HG02840 (cell line): ENCODE measurements around the gene CHST12.
"Not testable (repeated sequence)": the region's sequence is repeated elsewhere in the genome, so short reads cannot be mapped to it uniquely, and the experiment has no call there.

ENCODE experiments used
- ATAC-seq: cut with Tn5 transposase; IDR thresholded peaks from one replicate; pipeline ENCODE4 v1.9.1; 2021; ENCODE audit warnings: mild to moderate bottlenecking, moderate library complexity, moderate number of reproducible peaks; ENCODE audit not compliant: unreplicated experiment, low FRiP score

Gene CHST12

DNA sequence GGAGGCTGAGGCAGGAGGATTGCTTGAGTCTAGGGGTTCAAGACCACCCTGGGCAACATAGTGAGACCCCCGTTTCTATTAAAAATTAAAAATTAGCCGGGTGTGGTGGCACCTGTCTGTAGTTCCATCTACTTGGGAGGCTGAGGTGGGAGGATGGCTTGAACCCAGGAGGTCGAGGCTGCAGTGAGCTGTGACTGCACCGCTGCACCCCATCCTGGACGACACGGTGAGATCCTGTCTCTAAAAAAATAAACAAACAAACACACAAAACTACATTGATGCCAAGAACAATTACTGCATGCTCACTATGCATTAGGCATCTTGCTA, 761 bp upstream of the CHST12 start:
- ATAC-seq, result no peak

DNA sequence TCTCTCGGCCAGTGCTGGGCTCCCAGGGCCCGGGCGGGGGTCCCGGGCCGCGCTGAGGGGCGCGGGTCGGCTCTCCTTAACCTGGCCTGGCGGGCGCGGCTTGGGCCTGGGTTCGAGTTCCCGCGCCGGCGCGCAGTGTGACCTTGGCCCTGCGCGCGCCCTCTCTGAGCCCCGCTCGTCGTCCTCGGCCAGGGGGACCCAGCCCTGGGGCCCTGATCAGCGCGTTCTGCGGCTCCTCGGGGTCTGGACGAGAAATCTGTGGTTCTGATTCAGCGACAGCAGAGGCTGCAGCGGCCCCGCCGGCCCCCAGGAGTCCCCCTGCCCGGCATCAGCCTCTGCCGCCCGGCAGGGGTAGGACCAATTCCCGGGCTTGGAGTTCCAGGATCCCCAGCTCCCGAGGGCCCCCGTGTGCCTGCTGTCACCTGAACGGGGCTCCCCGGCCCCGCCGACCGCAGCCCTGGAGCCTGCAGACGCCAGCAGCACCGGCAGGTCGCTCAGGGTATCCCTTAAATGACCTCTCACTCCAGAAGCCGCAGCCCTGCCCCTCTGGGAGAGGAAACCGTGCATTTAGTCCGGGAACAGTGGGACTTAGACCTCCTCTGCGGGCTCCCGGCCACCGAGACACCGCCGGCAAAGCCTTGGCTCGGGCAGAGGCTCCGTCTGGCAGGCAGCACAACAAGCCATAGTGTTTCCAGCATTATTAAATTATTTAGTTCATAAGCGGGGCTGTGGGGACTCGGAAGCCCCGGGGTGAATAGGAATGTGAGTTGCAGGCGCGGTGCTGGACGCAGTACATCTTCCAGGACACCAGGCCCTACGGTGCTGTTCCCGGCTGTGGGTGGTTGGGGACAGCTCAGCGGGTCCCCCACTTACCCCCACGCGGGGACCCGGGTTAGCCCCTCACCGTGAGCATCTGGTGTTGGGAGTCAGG, 572 bp downstream of the CHST12 start:
- peak; percentile 5 for ATAC-seq

GRCh38 chr7:2404714-2405119, 1.3 kb downstream of the CHST12 start:
- no peak for ATAC-seq

GRCh38 chr7:2405201-2405600, 1.8 kb downstream of the CHST12 start:
- no peak for ATAC-seq

- peak; percentile 36 for ATAC-seq
These were observed 2.4 kb downstream of the CHST12 start for GRCh38 chr7:2405601-2406345.

GRCh38 chr7:2409745-2410414, 6.5 kb downstream of the CHST12 start:
- no peak for ATAC-seq

DNA sequence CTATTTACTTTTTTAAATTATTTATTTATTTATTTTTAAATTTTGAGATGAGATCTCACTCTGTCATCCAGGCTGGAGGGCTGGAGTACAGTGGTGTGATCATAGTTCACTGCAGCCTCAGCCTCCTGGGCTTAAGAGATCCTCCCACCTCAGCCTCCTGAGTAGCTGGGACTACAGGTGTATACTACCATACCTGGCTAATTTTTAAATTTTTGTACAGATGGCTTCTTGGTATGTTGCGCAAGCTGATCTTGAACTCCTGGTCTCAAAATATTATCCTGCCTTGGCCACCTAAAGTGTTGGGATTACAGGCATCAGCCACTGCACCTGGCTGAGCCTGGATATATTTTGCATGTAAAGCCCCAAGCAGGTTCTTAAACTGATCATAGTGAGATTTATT, 7.6 kb downstream of the CHST12 start:
- no peak for ATAC-seq

DNA sequence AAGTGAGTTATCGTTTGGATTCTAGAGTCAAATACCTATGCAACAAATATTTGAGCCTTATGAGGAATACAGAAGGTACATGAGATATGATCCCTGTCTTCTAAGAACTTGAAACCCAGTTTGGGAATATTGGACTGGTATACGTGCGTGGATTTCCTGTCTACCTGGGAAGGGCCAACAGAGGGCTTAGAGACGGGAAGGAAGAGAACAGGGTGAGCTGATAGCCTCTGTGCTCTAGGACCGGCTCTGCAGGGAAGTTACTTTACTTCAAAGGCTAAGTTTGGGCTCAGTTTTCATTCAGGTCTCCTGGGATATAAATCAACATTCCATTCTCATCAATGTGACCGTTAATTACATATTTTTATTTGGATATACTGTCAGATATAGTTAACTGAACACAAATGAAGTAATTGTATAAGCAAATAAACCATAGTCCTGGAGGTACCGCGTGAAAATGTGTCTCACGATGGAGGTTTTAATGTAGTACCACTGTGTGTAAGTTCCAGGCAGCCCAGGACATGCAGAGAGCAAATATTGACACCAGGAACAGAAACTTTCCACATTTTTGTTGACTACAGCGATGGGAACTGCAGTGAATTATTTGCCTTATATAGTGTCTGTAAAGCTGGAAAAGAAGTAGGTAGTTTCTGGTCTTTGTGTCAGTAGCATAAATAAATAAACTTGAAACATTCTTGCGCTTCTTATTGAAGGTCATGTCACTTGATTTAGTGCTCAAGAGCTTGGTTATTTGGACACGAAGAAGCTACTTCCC, 8.6 kb downstream of the CHST12 start:
- ATAC-seq, result no peak

DNA sequence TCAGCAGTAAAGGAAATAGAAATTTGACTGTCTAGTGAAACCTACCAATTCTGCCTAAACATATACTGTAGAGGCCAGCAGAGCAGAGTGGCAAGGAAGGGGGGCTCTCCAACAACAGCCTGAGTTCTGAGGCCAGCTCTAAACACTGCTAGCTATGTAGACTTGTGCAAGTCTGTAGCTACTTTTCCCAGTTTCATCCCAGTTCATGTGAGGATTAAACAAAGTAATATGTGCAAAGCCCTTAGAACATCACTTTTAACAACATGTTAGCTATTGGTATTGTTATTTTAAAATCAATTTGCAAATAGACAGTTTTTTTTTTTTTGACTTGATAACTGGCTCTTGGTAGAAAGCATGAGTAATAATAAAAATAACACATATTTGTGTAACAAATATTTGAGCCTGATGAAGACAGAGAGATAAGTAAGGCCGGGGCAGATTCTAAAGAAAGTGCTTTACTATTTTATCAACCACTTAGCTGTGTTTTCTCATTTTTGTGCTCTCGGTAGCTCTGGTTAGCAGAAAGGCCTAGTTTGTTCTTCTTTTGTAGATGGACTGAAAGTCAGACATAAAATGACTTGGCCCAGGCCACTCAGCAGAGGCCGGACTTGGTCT, 9.3 kb downstream of the CHST12 start:
- ATAC-seq, result no peak

- no peak for ATAC-seq
These were observed 12.7 kb downstream of the CHST12 start for GRCh38 chr7:2416063-2416462.

DNA sequence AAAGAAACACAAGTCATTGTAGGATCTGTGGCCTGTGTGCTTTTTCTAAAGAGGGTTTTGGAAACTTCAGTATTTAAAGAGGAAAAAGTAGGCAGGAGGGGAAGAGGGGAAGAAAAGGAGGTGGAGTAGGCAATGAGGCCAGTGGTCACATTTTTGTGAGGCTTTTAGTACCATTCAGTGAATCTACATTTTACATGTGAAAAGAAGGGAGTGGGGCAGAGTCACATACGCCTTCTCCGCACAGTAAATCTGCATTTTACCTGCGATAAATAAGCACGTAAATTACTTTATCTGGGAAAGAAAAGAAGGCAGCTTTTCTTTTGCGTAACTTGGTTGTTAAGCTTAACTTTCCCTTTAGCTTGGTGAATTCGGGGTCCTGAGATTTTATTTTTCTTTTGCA, 13.2 kb downstream of the CHST12 start:
- ATAC-seq, result no peak

GRCh38 chr7:2417178-2417577, 13.8 kb downstream of the CHST12 start:
- not testable (repeated sequence) for ATAC-seq

- ATAC-seq, result no peak
These were observed 14.6 kb downstream of the CHST12 start for GRCh38 chr7:2417981-2418481.

DNA sequence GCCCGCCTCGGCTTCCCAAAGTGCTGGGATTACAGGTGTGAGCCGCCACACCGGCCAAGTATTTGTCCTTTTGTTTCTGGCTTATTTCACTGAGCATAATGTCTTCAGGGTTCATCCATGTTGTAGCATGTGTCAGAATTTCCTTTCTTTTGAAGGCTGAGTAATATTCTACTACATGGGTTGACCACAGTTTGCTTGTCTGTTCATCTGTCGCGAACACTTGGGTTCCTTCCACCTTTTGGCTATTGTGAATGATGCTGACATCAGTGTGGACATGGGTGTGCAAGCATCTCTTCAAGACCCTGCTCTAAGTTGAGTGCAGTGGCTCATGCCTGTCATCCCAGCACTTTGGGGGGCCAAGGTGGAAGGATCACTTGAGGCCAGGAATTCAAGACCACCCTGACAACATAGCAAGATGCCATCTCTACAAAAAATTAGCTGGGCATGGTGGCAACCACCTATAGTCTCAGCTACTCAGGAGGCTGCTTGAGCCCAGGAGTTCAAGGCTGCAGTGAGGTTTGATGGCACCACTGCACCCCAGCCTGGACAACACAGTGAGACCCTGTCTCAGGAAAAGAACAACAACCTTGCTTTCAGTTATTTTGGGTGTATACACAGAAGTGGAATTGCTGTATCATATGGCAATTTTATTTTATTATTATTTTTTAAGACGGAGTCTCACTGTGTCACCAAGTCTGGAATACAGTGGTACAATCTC, 17.0 kb downstream of the CHST12 start:
- no peak for ATAC-seq

DNA sequence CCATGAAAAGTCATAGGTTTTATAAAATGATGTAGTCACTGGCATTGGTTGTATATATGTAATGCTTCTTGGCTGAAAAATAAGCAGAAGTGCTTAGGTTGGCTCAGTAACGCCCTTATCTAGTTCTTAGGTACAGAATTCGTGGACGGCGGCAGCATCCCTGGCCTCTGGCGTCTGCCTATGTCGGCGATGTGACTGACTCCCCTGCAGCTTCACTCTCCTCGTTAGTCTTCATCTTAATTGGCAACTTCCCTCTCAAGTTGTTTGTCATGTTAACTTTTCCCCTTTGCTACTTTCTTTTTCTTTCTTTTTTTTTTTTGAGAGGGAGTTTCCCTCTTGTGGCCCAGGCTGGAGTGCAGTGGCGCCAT, 18.5 kb downstream of the CHST12 start:
- ATAC-seq, result no peak

DNA sequence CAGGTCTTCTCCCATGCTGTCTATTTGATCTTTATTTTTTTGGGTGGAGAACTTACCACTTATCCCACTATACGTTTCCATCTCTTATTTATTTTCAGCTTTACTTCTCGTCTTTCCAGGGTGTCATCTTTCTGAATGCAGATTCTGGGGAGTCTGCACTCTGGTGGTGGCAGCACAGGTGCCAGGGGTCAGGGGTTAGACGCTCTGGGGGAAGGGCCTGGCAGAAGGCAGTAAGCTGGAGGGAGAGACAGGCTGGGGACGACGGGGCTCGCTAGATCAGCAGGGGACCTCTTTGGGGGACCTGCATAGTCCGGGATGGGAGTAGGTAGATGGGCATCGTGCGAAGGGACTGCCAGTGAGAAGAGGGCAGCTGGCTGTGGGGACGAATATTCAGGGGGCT, 22.3 kb downstream of the CHST12 start:
- no peak for ATAC-seq

DNA sequence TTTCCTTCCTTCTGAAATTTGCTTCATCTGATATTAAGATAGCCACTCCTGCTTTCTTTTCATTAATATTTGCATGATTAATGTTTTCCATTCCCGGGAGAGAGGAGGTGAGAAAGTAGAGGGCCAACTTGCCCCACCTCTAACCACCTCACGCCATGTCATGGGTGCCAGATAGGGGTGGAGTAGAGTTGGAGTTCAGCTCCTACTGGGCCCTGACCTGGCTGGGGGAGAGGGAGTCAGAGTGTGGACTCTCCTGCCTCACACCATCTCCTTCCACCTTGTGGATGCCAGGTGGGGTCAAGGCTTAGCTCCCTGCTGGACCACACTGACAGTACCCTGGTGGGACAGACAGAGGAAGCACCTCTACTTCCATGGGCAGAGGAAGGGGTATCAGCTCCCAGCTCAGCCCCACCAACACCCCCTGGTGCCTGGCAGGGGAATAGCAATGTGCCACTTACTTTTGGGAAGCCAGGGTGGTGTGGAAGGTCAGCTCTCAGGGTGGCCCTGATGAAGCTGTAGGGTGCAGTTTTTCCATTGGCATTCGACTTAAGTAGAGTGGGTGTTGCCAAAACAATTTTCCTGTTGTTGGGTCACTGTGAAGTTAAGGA, 28.0 kb downstream of the CHST12 start:
- ATAC-seq, result no peak

- ATAC-seq, result no peak
These were observed 29.7 kb downstream of the CHST12 start for GRCh38 chr7:2432910-2433712.
